ENCODE results near the gene LPAR3. TPM values are rescaled to one million over a fixed set of nuclear protein-coding genes. Genes with fewer than 3 reads are reported as not detected.
"Not testable (repeated sequence)": the region's sequence is repeated elsewhere in the genome, so short reads cannot be mapped to it uniquely, and the experiment has no call there.

Gene LPAR3
- total RNA-seq, 2 donors from 2014 or later: 0.24 to 0.65 TPM

DNA sequence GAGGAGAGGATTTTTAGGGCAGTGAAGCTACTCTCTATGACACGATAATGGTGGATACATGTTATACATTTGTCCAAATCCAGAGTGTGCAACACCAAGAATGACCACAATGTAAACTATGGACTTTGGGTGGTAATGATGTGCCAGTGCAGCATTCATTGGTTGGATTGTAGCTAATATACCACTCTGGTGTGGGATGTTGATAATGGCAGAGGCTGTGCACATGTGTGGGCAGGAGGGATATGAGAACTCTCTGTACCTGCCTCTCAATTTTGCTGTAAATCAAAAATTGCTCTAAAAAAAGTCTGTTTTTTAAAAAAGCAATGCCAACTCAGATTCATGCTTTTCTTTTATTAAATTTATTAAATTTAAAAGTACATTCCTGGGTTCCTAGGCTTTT lies 27.2 kb upstream of the LPAR3 start:
- no peaks in the 10 kb centered on the region for H3K36me3 Mint-ChIP-seq (ENCODE audit: insufficient read depth in 2 of 2)
- H3K27me3 Mint-ChIP-seq (ENCODE audit: low read depth): peaks cover 10% of the 10 kb centered on the region
- H3K9me3 Mint-ChIP-seq: no peaks in the 10 kb centered on the region
- H3K4me3 Mint-ChIP-seq: no peak overlapping the region
- ATAC-seq (replicated peaks in 1 of 2) (no peak), DNase-seq (no peak)
- no peak overlapping the region for H3K27ac Mint-ChIP-seq
- no peaks in the 10 kb centered on the region for H3K4me1 Mint-ChIP-seq (ENCODE audit: low read depth)

DNA sequence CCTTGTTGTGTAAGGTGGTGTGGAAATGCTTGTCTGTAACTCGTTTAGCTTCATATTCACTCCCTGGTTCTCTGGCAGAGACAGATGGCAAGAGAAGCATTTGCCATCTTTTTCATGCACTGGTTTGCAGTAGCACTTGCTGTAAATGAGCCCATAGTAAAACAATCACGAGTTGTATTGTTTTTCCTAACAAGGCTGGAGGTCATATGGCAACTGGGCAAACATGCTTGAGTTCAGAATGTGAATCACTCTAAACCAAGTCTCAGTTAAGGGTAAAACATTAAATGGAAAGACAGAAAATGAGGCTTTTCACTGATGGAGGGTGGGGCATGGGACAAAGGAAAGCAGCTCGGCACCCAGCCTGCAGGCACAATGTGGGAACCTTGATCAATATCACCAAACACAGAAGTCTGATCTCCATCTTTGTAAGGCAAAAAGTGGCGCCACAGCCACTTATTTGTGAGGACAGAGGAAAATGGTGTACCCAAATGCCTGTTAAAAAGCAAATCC lies 26.5 kb upstream of the LPAR3 start:
- H3K4me3 Mint-ChIP-seq: no peak overlapping the region
- H3K36me3 Mint-ChIP-seq (ENCODE audit: insufficient read depth in 2 of 2): no peaks in the 10 kb centered on the region
- H3K27me3 Mint-ChIP-seq (ENCODE audit: low read depth): peaks cover 10% of the 10 kb centered on the region
- no peaks in the 10 kb centered on the region for H3K9me3 Mint-ChIP-seq
- DNase-seq: no peak
- H3K4me1 Mint-ChIP-seq (ENCODE audit: low read depth): no peaks in the 10 kb centered on the region
- no peak overlapping the region for H3K27ac Mint-ChIP-seq
- ATAC-seq (replicated peaks in 1 of 2): no peak

GRCh38 chr1:84918726-84919336 lies 25.8 kb upstream of the LPAR3 start:
- Mint-ChIP-seq H3K9me3 (no peaks in the 10 kb centered on the region), H3K27me3 (ENCODE audit: low read depth) (peaks cover 10% of the 10 kb centered on the region), H3K4me3 (no peak overlapping the region), H3K36me3 (ENCODE audit: insufficient read depth in 2 of 2) (no peaks in the 10 kb centered on the region), H3K4me1 (ENCODE audit: low read depth) (no peaks in the 10 kb centered on the region), H3K27ac (no peak overlapping the region)
- ATAC-seq (replicated peaks in 1 of 2): no peak
- no peak for DNase-seq

DNA sequence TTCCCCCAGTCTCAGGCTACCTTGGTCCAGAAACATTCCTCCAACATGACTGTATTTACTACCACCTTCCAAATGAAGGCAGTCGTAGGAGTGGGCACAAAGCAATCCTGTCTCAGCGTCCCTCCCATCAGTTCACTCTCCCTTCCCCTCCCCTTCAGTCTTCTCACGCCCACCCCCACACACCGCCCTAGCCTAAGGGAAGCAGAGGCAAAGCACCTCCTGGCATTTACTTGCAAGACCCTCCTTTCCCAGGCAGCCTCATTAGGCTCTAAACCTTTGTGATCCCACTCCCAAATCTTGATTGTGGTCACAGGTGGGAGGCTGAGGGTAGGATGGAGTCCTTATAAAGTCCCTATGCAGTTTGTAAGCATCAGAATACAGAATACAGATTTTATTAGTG lies 23.9 kb upstream of the LPAR3 start:
- no peaks in the 10 kb centered on the region for H3K4me1 Mint-ChIP-seq (ENCODE audit: low read depth)
- no peak for ATAC-seq (replicated peaks in 1 of 2)
- no peaks in the 10 kb centered on the region for H3K36me3 Mint-ChIP-seq (ENCODE audit: insufficient read depth in 2 of 2)
- H3K27me3 Mint-ChIP-seq (ENCODE audit: low read depth): peaks cover 10% of the 10 kb centered on the region
- no peaks in the 10 kb centered on the region for H3K9me3 Mint-ChIP-seq
- H3K27ac Mint-ChIP-seq: no peak overlapping the region
- DNase-seq: no peak
- no peak overlapping the region for H3K4me3 Mint-ChIP-seq

GRCh38 chr1:84913555-84913892 lies 20.5 kb upstream of the LPAR3 start:
- H3K4me1 Mint-ChIP-seq (ENCODE audit: low read depth): no peaks in the 10 kb centered on the region
- no peaks in the 10 kb centered on the region for H3K36me3 Mint-ChIP-seq (ENCODE audit: insufficient read depth in 2 of 2)
- ATAC-seq (replicated peaks in 1 of 2) (no peak), DNase-seq (no peak)
- no peaks in the 10 kb centered on the region for H3K9me3 Mint-ChIP-seq
- no peaks in the 10 kb centered on the region for H3K27me3 Mint-ChIP-seq (ENCODE audit: low read depth)
- no peak overlapping the region for H3K4me3 Mint-ChIP-seq
- H3K27ac Mint-ChIP-seq: no peak overlapping the region

- Mint-ChIP-seq H3K27ac (no peak overlapping the region), H3K27me3 (ENCODE audit: low read depth) (no peaks in the 10 kb centered on the region), H3K9me3 (no peaks in the 10 kb centered on the region), H3K4me3 (no peak overlapping the region), H3K36me3 (ENCODE audit: insufficient read depth in 2 of 2) (no peaks in the 10 kb centered on the region), H3K4me1 (ENCODE audit: low read depth) (no peaks in the 10 kb centered on the region)
- no peak for ATAC-seq (replicated peaks in 1 of 2)
- no peak for DNase-seq
These were observed 19.9 kb upstream of the LPAR3 start for GRCh38 chr1:84912726-84913554.

- DNase-seq; H3K36me3 Mint-ChIP-seq (ENCODE audit: insufficient read depth in 2 of 2); H3K9me3 Mint-ChIP-seq; H3K4me3 Mint-ChIP-seq; H3K27ac Mint-ChIP-seq; H3K4me1 Mint-ChIP-seq (ENCODE audit: low read depth); ATAC-seq (replicated peaks in 1 of 2); H3K27me3 Mint-ChIP-seq (ENCODE audit: low read depth): not testable (repeated sequence)
These were observed 15.9 kb upstream of the LPAR3 start for GRCh38 chr1:84908746-84909464.

DNA sequence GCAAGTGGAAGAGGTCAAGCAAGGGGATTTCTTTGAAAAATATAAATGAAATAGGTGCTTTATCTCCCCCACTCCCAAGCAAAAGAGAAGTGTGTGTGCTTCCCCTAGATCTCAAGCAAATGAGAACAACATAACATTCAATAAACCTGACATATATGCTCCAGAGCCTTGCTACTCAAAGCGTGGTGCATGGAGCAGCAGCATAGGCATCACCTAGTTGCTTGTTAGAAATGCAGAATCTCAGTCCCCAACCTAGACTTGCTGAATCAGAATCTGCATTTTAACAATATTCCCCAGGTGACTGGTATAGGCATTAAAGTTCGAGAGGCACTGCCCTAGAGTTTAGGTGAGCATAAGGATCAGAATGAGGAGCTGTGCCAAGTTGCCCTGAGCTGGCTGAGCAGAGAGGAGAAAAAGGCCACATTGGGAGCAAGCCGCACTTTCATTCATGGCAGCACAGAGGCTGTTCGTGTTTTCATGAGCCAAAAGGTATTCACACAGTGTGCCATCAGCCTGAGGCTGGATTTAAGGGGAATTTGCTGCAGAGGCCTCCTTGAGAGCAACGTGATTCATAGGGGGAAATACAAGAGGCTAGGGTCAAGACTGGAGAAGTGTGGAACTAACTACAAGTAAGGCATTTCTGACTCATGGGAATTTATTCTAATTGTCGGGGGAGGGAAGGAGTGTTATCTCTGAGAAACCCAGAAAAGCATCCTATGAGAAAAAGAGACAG lies 14.3 kb upstream of the LPAR3 start:
- H3K27me3 Mint-ChIP-seq (ENCODE audit: low read depth): no peaks in the 10 kb centered on the region
- no peak overlapping the region for H3K27ac Mint-ChIP-seq
- H3K9me3 Mint-ChIP-seq: peaks cover 0 to 1% of the 10 kb centered on the region in 2 donors
- ATAC-seq (replicated peaks in 1 of 2): no peak
- peaks cover under 1 to 2% of the 10 kb centered on the region in 2 donors for H3K36me3 Mint-ChIP-seq (ENCODE audit: insufficient read depth in 2 of 2)
- H3K4me1 Mint-ChIP-seq (ENCODE audit: low read depth): peaks cover 6% of the 10 kb centered on the region
- DNase-seq: no peak
- no peak overlapping the region for H3K4me3 Mint-ChIP-seq

DNA sequence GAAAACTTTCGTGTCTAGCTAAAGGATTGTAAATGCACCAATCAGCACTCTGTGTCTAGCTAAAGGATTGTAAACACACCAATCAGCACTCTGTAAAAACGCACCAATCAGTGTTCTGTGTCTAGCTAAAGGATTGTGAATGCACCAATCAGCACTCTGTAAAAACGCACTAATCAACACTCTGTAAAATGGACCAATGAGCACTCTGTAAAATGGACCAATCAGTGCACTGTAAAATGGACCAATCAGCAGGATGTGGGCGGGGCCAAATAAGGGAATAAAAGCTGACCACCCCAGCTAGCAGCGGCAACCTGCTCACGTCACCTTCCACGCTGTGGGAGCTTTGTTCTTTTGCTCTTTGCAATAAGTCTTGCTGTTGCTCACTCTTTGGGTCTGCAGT lies 9.7 kb upstream of the LPAR3 start:
- not testable (repeated sequence) for H3K36me3 Mint-ChIP-seq (ENCODE audit: insufficient read depth in 2 of 2); H3K4me1 Mint-ChIP-seq (ENCODE audit: low read depth); H3K4me3 Mint-ChIP-seq; ATAC-seq (replicated peaks in 1 of 2); H3K9me3 Mint-ChIP-seq; H3K27me3 Mint-ChIP-seq (ENCODE audit: low read depth); H3K27ac Mint-ChIP-seq; DNase-seq

- H3K4me1 Mint-ChIP-seq (ENCODE audit: low read depth): no peaks in the 10 kb centered on the region
- no peak for ATAC-seq (replicated peaks in 1 of 2)
- H3K36me3 Mint-ChIP-seq (ENCODE audit: insufficient read depth in 2 of 2): peaks cover 2 to 5% of the 10 kb centered on the region in 2 donors
- H3K27me3 Mint-ChIP-seq (ENCODE audit: low read depth): peaks cover 7% of the 10 kb centered on the region
- DNase-seq: no peak
- H3K9me3 Mint-ChIP-seq: peaks cover 0 to 2% of the 10 kb centered on the region in 2 donors
- H3K4me3 Mint-ChIP-seq: no peak overlapping the region
- H3K27ac Mint-ChIP-seq: no peak overlapping the region
These were observed 7.0 kb upstream of the LPAR3 start for GRCh38 chr1:84899969-84900368.

GRCh38 chr1:84896279-84896678 lies 3.3 kb upstream of the LPAR3 start:
- Mint-ChIP-seq H3K4me1 (ENCODE audit: low read depth) (peaks cover 13% of the 10 kb centered on the region), H3K36me3 (ENCODE audit: insufficient read depth in 2 of 2) (peaks cover 0 to 5% of the 10 kb centered on the region in 2 donors), H3K4me3 (no peak overlapping the region), H3K27ac (no peak overlapping the region), H3K27me3 (ENCODE audit: low read depth) (peaks cover 30% of the 10 kb centered on the region), H3K9me3 (no peaks in the 10 kb centered on the region)
- DNase-seq (no peak), ATAC-seq (replicated peaks in 1 of 2) (no peak)

DNA sequence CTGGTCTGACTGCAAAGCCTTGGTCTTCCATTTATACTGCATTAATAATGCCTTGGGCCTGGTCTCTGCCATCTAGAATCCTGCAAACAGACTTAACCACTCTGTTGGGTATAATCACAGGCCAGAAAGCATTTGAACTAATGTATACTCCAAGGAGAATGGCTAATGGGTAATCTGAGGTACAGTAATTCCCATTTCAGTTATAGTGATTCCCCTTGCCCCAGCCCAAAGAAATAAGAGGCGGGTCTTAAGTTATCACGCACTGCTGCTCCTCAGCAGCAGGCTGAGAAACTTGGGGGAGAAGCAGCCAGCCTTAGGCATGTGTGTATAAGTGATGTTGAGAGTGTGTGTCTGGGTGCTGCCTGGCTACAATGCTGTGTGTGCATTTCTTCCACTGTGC lies 2.4 kb downstream of the LPAR3 start:
- H3K36me3 Mint-ChIP-seq (ENCODE audit: insufficient read depth in 2 of 2): peaks cover 0 to 5% of the 10 kb centered on the region in 2 donors
- peaks cover 33% of the 10 kb centered on the region for H3K27me3 Mint-ChIP-seq (ENCODE audit: low read depth)
- ATAC-seq (replicated peaks in 1 of 2): no peak
- DNase-seq: no peak
- no peak overlapping the region for H3K4me3 Mint-ChIP-seq
- H3K4me1 Mint-ChIP-seq (ENCODE audit: low read depth): peaks cover 27% of the 10 kb centered on the region
- no peak overlapping the region for H3K27ac Mint-ChIP-seq
- H3K9me3 Mint-ChIP-seq: no peaks in the 10 kb centered on the region

DNA sequence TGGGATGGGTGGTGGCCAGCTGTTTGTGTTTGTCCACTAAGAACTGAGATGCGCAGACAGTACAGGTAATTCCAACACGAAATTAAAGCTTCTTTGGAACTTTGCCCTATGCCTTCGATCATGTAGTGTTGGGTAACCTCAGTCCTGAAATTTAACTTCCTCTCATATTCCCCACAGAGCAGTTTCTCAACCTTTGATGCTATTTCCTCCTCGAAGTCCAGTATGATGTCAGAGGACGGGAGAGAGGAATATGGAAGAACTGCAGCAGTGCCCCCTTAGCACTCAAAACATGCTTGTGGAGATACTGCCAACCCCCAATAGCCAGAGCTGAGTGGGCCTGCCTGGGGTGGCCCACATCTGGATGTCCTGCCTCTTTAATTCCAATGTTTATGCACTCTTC lies 3.6 kb downstream of the LPAR3 start:
- H3K9me3 Mint-ChIP-seq: no peaks in the 10 kb centered on the region
- no peak overlapping the region for H3K4me3 Mint-ChIP-seq
- peaks cover 27% of the 10 kb centered on the region for H3K4me1 Mint-ChIP-seq (ENCODE audit: low read depth)
- H3K36me3 Mint-ChIP-seq (ENCODE audit: insufficient read depth in 2 of 2): peaks cover 0 to 5% of the 10 kb centered on the region in 2 donors
- H3K27ac Mint-ChIP-seq: no peak overlapping the region
- DNase-seq: no peak
- H3K27me3 Mint-ChIP-seq (ENCODE audit: low read depth): peaks cover 24% of the 10 kb centered on the region
- no peak for ATAC-seq (replicated peaks in 1 of 2)
